Posterior vena cava (tissue), 2 donors: ENCODE results near the gene CCDC160. TPM values are rescaled to one million over a fixed set of nuclear protein-coding genes. Genes with fewer than 3 reads are reported as not detected.
"Not testable (repeated sequence)": the region's sequence is repeated elsewhere in the genome, so short reads cannot be mapped to it uniquely, and the experiment has no call there.

Experiments used
- DNase-seq: peaks from one replicate; pipeline ENCODE4 v3.0.0-alpha.2; 2020; ENCODE audit warnings: low spot score
- intact Hi-C, 2 donors: fragments of 100-400 bp; cut with DNase I; formaldehyde crosslinking; loops; one replicate each; pipeline versions ENCODE4 v1.14.1 to v1.14.2; 2022 to 2023
- long read RNA-seq, 2 donors: library from polyadenylated mRNA; unstranded; transcript quantifications; one replicate each; pipeline ENCODE4 v2.0.0, GENCODE V29; 2020 to 2021
- total RNA-seq, 2 donors: library from RNA; stranded (reverse); fragmentation: NEBNext Ultra II Directional; extraction: Animal tissue kit (Norgen Biotek cat#: 25700); gene quantifications; one replicate each; pipeline ENCODE4 v1.2.1, GENCODE V29; 2021
- donor health status: DM: yes; HTN: yes; CAD: no.
- donor health status: DM: yes; HTN: yes; CAD: no.

Gene CCDC160
- total RNA-seq, result under 1 TPM in 1 of 2 donors, not detected in 1; 0.23 TPM
- long read RNA-seq, donor 1, result 0 reads
- long read RNA-seq, donor 2, result 0 reads

DNA sequence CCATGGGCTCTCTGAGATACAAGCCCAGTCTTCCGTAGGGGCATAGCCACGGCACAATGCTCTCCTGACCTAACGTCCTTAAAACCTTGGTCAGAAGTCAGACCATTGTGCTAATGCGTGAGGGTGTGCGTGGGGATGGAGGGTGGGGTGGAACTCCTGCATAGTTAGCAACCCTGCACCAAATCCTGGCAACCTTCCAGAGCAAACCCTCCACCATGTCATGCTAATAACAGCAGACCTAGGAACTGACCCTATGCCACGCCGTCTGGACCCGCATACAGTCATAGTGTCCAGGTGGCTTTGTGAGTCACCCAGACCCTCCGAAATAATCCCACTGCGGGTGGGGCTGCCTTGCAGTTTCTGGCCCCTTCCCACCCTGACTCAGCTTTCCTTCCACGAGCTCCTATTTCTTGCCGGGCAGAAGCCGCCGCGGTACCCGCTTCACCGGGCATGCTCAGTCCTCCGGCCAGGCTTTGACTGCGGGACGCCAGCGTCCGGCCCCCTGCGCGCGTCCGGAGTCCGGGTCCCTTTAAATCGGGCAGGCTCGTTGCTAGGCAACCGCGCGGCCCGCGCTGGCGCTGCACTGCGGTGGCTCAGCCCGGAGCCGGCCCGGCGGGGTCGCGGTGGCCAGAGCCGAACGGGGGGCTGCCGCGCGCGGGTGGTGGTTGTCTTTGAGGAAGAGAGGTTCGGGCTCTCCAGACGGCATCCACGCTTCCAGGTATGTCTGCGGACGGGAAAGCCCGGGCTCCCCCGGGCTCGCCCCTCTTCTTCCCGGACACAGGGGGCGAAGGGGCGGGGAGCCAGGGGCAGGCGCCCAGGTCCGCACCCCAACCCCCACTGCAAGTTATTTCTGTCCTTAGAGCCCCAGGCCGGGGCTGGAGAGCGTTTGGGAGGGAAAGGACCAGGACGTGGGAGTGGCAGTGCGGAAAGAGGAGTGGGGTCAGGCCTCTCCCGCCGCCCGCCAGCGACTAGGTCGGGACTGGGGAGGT, at the start of gene CCDC160:
Gene CCDC160, plus strand, starts transcription at position 557 of the 989 bp plus-strand sequence. CDS start 7,619 bp downstream, outside the sequence.
- DNase-seq, result no peak
- intact Hi-C loops, result no loop called here

- intact Hi-C loops, result no loop called here
- no peak for DNase-seq
These were observed 45.7 kb upstream of the CCDC160 start for GRCh38 chrX:134191281-134191680.

- intact Hi-C loops, result no loop called here
- DNase-seq, result no peak
These were observed 42.1 kb upstream of the CCDC160 start for GRCh38 chrX:134194915-134195314.

- intact Hi-C loops, result no loop called here
- no peak for DNase-seq
These were observed 34.4 kb upstream of the CCDC160 start for GRCh38 chrX:134202561-134202960.

- intact Hi-C loops, result no loop called here
- DNase-seq, result no peak
These were observed 30.8 kb upstream of the CCDC160 start for GRCh38 chrX:134206221-134206620.

DNA sequence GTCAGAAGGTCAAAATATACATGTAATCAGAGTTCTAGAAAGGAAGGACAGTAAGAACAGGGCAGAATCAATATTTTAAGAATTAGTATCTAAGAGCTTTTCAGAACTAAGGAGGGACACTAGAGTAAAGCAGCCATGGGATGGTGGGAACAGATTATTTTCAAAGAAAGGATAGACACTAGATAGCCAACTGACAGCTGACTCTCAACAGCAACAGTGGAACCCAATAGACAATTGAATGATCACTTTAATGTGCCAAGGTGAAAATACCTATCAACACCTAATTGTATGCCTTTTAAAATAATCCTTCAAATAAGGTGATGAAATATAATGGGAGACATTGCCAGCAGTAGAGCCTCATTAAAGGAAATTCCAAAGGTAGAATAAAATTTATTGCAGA, 26.5 kb upstream of the CCDC160 start:
- intact Hi-C loops, result no loop called here

DNA sequence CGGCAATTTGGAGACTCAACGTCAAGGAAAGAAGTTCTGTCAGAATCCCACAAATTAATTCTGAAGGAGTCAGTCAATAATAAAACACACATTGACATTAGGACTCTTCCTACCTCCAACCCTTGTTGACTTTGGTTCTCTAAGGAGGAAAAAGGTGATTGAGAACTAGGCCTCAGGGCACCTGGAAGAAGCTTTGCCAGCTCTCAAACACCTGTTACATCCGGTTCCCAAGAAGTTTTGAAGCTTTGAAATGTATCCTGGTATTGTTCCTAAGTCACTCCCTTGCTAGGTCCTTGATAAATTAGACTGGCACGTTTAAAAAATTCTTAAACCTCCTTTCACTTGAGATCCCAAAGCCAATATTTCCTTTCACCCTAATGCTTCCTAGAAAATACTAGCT, 1.7 kb upstream of the CCDC160 start:
- intact Hi-C loops, result no loop called here
- DNase-seq, result no peak

More for the DNA sequence above, 26.5 kb upstream of the CCDC160 start:
- DNase-seq, result no peak

DNA sequence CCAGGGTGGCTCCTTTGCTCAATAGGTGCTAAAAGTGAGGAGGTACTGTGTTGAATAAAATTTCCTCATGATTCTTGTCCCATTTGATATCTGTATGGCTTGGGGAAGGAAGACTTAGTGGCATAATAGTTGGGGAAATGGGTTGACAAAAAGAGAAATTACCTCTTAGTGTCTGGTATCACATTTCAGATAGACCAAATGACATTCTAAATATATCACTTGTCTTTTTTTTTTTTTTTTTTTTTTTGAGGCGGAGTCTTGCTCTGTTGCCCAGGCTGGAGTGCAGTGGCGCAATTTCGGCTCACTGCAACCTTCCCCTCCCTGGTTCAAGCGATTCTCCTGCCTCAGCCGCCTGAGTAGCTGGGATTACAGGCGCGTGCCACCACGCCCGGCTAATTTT, 1.2 kb downstream of the CCDC160 start:
- intact Hi-C loops, DNase-seq: not testable (repeated sequence)

- intact Hi-C loops, result no loop called here
- no peak for DNase-seq
These were observed 2.0 kb downstream of the CCDC160 start for GRCh38 chrX:134239016-134239415.

GRCh38 chrX:134240209-134240608, 3.2 kb downstream of the CCDC160 start:
- intact Hi-C loops, result no loop called here
- DNase-seq, result no peak

DNA sequence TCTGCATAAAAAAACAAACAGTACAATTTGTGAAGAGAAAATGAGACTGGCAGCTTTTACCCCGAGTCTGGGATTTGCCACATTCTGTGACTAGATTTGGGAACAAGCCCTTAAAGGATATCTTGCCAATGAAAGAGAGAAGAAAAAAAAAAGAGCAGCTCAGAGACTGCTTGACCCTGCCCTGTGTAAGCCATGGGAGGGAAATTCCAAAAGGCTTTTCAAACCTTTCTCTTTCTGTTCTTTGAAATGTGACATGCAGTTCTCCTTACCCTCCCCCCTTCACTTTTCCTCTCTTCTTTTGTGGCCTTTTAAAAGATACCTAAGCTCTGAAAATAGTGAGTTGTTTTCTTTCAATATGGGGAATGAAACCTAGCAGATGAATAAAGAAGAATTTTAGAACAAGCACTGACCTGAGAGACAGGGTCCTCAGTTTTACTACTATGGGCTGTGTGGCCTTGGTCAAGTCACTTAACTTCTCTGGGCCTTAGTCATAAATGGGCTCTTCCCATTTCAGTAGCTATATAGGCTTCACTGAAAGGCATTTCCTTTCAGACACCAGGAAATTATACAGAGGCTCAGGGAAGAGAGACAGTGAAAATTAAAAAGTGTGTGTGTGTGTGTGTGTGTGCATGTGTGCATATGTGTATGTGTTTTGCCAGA, 5.1 kb downstream of the CCDC160 start:
- intact Hi-C loops, result no loop called here

DNA sequence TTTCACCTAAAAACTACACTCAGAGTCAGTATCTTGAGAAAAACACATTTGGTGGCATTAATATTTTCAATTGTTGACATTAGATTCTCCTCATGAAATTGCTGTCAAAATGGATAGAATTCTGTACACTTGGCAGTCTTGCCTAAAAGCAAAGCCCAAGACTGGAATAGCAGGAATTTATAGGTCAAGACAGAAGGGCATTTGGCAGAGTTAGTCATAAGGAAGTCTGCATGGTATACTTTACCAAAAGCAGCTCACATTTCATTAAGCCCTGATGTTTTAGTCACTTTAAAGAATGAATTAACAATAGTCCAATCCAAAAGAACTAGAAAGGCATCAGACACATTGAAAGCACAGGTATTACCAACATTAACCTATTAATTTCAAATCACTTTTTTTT, 7.1 kb downstream of the CCDC160 start:
- DNase-seq, result no peak
- intact Hi-C loops, result no loop called here

More for the DNA sequence above, 5.1 kb downstream of the CCDC160 start:
- no peak for DNase-seq

GRCh38 chrX:134246282-134246681, 9.3 kb downstream of the CCDC160 start:
- no peak for DNase-seq
- intact Hi-C loops, result no loop called here

- no peak for DNase-seq
- intact Hi-C loops, result no loop called here
These were observed 10.5 kb downstream of the CCDC160 start for GRCh38 chrX:134247492-134247891.

DNA sequence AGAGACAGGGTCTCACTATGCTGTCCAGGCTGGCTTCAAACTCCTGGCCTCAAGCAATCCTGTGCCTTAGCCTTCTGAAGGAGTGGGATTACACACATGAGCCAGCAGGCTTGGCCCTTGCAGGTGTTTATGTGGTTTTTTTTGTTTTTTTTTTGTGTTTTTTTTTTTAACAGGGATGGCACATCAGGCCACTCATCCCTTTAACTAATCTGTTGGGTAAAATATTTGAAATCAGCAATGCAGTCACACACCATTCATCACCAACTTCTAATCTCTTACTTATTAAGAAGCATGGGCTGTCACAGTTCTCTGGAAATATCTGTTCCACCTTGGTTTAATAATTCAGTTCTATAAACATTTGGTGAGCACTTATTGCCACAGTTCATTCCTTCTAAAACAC, 12.3 kb downstream of the CCDC160 start:
- intact Hi-C loops, result no loop called here
- DNase-seq, result no peak

GRCh38 chrX:134251241-134251640, 14.3 kb downstream of the CCDC160 start:
- intact Hi-C loops, result no loop called here
- DNase-seq, result no peak

- DNase-seq, result no peak
- intact Hi-C loops, result no loop called here
These were observed 17.5 kb downstream of the CCDC160 start for GRCh38 chrX:134254511-134254910.

GRCh38 chrX:134255555-134255954, 18.6 kb downstream of the CCDC160 start:
- intact Hi-C loops, result no loop called here
- no peak for DNase-seq

GRCh38 chrX:134256684-134257083, 19.7 kb downstream of the CCDC160 start:
- no peak for DNase-seq
- intact Hi-C loops, result no loop called here

DNA sequence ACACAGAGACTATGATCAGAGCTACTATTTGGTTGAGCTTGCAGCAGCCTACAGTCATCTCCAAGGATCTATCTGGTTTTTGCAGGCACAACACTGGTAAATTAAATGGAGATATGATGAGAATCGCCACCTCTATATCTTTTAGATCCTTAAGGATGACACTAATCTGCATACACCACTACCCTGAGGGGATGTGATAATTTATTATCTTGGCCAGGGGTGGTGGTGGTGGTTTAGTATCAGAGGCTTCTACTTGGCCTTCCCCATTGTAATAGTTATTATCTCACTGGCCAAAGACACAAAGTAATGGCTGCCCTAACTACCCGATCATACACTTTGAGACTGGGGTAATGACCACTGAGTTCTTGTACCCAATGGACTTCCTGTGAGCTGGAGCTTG, 21.2 kb downstream of the CCDC160 start:
- DNase-seq, result no peak
- intact Hi-C loops, result no loop called here
